Heart left ventricle (tissue), 13 donors: ENCODE data around the gene LSAMP.

Experiments used
- POLR2A ChIP-seq, 2 donors: fragments of 450-650 bp; IDR thresholded peaks; one replicate each; pipeline ENCODE4 v1.6.1; 2017; ENCODE audit warnings: antibody characterized with exemption in 2 of 2, mild to moderate bottlenecking in 2 of 2, moderate library complexity in 2 of 2
- TF ChIP-seq, protein P1 (sequence below), 12 donors: fragments of 200-600 bp; sonication (generic) in 4 of 12; IDR thresholded peaks; one replicate each; pipeline versions ENCODE4 v1.5.0 to v1.8.0; 2018 to 2022; ENCODE audit warnings: antibody characterized with exemption in 12 of 12, mild to moderate bottlenecking in 5 of 12
- donor health status: ischemic (EF 13 %, LVEDD 7.1; RV severe dilation, severe dysfunction).
- donor health status: DM: no; HTN: yes; CAD: no.
- donor health status: DM: no; HTN: no; CAD: no.
- donor health status: ischemic (EF 25% LVEDD 6.9; RV normal size, moderate dysfunction).
- donor health status: ischemic (EF 25% LVEDD 5.7; RV mildly dilated, moderate dysfunction).
- donor health status: ischemic (EF 35%, LVEDD 5.7; RV mildly dilated, moderate dysfunction).
- donor health status: nonischemic (EF 11% LVEDD 7.7; RV severe dilation, severe dysfunction).
- donor health status: DM: yes; HTN: yes; CAD: no.
- donor health status: PGD.
- donor health status: ischemic (EF 29% LVEDD 5.4; RV normal size, mild dysfunction).
- donor health status: nonischemic (EF 23%, LVEDD 6.1; RV moderate dilation, normal function).

DNA sequence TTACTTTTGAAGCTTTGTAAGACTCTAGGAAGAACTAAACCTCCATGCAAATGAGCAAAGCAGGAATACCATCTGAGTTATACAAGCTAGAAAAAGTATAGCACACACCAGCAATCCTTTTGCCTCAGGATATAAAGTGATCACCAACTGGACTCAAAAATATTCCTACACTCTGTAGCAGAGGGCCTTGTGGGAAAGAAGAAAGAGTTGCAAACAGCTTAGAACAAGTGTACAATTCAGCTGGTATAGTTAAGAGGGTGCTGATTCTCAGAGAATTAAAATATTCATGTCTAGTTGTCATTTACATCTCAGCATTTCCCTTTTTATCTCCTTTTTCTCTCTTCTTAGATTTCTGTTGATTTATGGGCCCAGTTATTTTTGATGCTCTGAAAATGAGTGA is 573.6 kb downstream of the LSAMP start:
- TF ChIP-seq, protein P1, sequence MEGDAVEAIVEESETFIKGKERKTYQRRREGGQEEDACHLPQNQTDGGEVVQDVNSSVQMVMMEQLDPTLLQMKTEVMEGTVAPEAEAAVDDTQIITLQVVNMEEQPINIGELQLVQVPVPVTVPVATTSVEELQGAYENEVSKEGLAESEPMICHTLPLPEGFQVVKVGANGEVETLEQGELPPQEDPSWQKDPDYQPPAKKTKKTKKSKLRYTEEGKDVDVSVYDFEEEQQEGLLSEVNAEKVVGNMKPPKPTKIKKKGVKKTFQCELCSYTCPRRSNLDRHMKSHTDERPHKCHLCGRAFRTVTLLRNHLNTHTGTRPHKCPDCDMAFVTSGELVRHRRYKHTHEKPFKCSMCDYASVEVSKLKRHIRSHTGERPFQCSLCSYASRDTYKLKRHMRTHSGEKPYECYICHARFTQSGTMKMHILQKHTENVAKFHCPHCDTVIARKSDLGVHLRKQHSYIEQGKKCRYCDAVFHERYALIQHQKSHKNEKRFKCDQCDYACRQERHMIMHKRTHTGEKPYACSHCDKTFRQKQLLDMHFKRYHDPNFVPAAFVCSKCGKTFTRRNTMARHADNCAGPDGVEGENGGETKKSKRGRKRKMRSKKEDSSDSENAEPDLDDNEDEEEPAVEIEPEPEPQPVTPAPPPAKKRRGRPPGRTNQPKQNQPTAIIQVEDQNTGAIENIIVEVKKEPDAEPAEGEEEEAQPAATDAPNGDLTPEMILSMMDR (IDR thresholded peaks at IDR 0.05) = no peak
- TF ChIP-seq POLR2A (IDR thresholded peaks at IDR 0.05) = no peak
